Thyroid gland (tissue), 4 donors: ENCODE data around the gene ABCG1. TPM values are rescaled to one million over a fixed set of nuclear protein-coding genes. Genes with fewer than 3 reads are reported as not detected.

Experiments
- DNase-seq, 2 donors: peaks; one replicate each; pipeline ENCODE4 v3.0.0-alpha.2; 2019
- H3K27ac ChIP-seq, 3 donors: fragments of 200-600 bp; sonication (generic); 1 replicate in 2 of 3; 2 replicates in 1 of 3; pipeline ENCODE4 v1.5.1; 2016 to 2019; ENCODE audit warnings: mild to moderate bottlenecking in 1 of 3, moderate library complexity in 1 of 3
- H3K27me3 ChIP-seq: fragments of 200-600 bp; sonication (generic); one replicate; pipeline ENCODE4 v1.5.1; 2019
- H3K36me3 ChIP-seq, 2 donors: fragments of 200-600 bp; sonication (generic); one replicate each; pipeline ENCODE4 v1.5.1; 2016 to 2019
- H3K4me1 ChIP-seq, 2 donors: fragments of 200-600 bp; sonication (generic); one replicate each; pipeline ENCODE4 v1.5.1; 2017 to 2019
- H3K4me3 ChIP-seq, 3 donors: fragments of 200-600 bp; sonication (generic); replicated peaks in 1 of 3; 1 replicate in 2 of 3; 2 replicates in 1 of 3; pipeline ENCODE4 v1.5.1; 2016; ENCODE audit warnings: mild to moderate bottlenecking in 1 of 3
- H3K9me3 ChIP-seq: fragments of 200-600 bp; sonication (generic); one replicate; pipeline ENCODE4 v1.5.1; 2017
- POLR2A ChIP-seq, 2 donors: fragments of 450-650 bp; IDR thresholded peaks; one replicate each; pipeline ENCODE4 v1.6.1; 2017; ENCODE audit warnings: antibody characterized with exemption in 2 of 2, mild to moderate bottlenecking in 2 of 2, moderate library complexity in 1 of 2
- WGBS, 2 donors: methylation state at CpG; one replicate each; pipeline ENCODE4 v1.1.5; 2017; 5-methylcytosine and 5-hydroxymethylcytosine counted together
- intact Hi-C: fragments of 100-400 bp; cut with DNase I; formaldehyde crosslinking; loops from one replicate; pipeline ENCODE4 v1.15.1; 2023
- small RNA-seq: library from RNA; depleted of rRNA; stranded (forward); fragments of <200 nt; gene quantifications from one replicate; pipeline ENCODE3, GENCODE V24; 2016
- total RNA-seq, 4 donors: library from RNA; depleted of rRNA; stranded (reverse); fragments of >200 nt; gene quantifications; one replicate each; pipeline ENCODE4 v1.2.3, GENCODE V29; 2016
- TF ChIP-seq, protein P1 (sequence below), 6 experiments: fragments of 200-600 bp in 3 of 6; fragments of 450-650 bp in 3 of 6; sonication (generic) in 3 of 6; IDR thresholded peaks; one replicate each; pipeline ENCODE4 v1.5.1; 2016 to 2019; ENCODE audit warnings: antibody characterized with exemption in 6 of 6, mild to moderate bottlenecking in 2 of 6, inconsistent platforms in 1 of 6, moderate library complexity in 1 of 6

The ABCG1 gene
- total RNA-seq, 4 donors from 2014 or later, result 13.8 to 34.1 (median 18.9) TPM

DNA sequence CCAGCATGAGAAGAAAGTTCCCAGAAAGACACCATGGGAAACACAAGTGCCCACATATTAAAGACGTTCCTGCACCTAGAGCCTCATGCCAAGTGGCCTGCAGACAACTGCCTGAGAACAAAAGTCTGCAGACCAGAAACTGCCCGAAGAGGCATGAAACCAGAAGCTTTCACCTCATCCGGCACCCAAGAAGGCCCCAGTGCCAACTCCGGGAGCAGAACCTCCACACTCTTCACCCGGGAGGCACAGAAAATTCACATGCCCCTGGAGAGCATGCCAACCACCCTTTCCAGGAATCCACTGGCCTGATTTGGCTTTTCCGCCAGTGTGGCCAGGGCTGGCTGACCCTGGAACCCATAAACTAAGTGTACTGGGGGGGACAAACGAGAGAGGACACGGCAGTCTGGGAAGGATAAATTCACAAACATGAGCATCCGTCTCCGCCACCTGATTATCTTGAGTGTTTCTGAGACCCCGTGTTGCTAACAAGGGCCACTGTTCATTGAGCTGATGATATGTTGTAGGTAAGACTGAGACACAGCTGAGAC is 125.1 kb downstream of the ABCG1 start:
- 78 to 92% methylated on average over 8 to 11 of the region's 11 CpGs for WGBS, 2 donors
- Histone ChIP-seq H3K9me3 (no peaks in the 10 kb centered on the region), H3K4me1 (peaks cover 11 to 12% of the 10 kb centered on the region in 2 donors), H3K27ac (no peak overlapping the region), H3K4me3 (no peak overlapping the region), H3K36me3 (no peaks in the 10 kb centered on the region), H3K27me3 (no peaks in the 10 kb centered on the region)
- intact Hi-C loops, result no loop called here
- no peak for TF ChIP-seq POLR2A (IDR thresholded peaks at IDR 0.05)
- TF ChIP-seq, protein P1, sequence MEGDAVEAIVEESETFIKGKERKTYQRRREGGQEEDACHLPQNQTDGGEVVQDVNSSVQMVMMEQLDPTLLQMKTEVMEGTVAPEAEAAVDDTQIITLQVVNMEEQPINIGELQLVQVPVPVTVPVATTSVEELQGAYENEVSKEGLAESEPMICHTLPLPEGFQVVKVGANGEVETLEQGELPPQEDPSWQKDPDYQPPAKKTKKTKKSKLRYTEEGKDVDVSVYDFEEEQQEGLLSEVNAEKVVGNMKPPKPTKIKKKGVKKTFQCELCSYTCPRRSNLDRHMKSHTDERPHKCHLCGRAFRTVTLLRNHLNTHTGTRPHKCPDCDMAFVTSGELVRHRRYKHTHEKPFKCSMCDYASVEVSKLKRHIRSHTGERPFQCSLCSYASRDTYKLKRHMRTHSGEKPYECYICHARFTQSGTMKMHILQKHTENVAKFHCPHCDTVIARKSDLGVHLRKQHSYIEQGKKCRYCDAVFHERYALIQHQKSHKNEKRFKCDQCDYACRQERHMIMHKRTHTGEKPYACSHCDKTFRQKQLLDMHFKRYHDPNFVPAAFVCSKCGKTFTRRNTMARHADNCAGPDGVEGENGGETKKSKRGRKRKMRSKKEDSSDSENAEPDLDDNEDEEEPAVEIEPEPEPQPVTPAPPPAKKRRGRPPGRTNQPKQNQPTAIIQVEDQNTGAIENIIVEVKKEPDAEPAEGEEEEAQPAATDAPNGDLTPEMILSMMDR (IDR thresholded peaks at IDR 0.05), result no peak
- no peak for DNase-seq

DNA sequence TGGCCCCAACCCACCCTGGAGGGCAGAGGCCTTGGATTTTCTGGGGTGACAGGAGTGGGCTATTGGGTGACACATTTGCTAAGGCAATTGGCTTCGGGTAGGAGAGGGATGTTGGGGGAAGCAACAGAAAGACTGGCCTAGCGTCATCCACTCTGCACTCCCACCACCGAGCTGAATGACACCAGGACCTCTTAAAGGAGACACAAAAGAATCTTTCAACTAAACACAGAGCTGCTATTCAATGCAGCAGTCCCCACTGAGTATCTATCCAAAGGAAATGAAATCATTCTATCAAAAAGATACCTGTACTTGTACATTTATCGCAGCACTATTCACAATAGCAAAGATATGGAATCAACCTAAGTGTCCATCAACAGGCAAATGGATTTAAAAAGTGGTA is 125.7 kb downstream of the ABCG1 start:
- intact Hi-C loops, result no loop called here
- Histone ChIP-seq H3K4me1 (peaks cover 6 to 8% of the 10 kb centered on the region in 2 donors), H3K36me3 (no peaks in the 10 kb centered on the region), H3K27me3 (no peaks in the 10 kb centered on the region), H3K4me3 (no peak overlapping the region), H3K9me3 (no peaks in the 10 kb centered on the region), H3K27ac (no peak overlapping the region)
- TF ChIP-seq, protein P1 (IDR thresholded peaks at IDR 0.05), result no peak
- no peak for TF ChIP-seq POLR2A (IDR thresholded peaks at IDR 0.05)
- 66 to 79% methylated on average over 4 of the region's 4 CpGs for WGBS, 2 donors
- no peak for DNase-seq

GRCh38 chr21:42346441-42346840 is 127.5 kb downstream of the ABCG1 start:
- no peak for TF ChIP-seq POLR2A (IDR thresholded peaks at IDR 0.05)
- TF ChIP-seq, protein P1 (IDR thresholded peaks at IDR 0.05), result no peak
- intact Hi-C loops, result no loop called here

More at GRCh38 chr21:42346441-42346840, 127.5 kb downstream of the ABCG1 start:
- Histone ChIP-seq H3K4me3 (no peak overlapping the region), H3K27ac (no peak overlapping the region), H3K4me1 (peaks cover 19% of the 10 kb centered on the region in 2 donors), H3K9me3 (no peaks in the 10 kb centered on the region), H3K36me3 (no peaks in the 10 kb centered on the region), H3K27me3 (no peaks in the 10 kb centered on the region)
- no peak for DNase-seq
- 93% methylated on average over 9 of the region's 9 CpGs for WGBS, 2 donors

Small RNA genes within 50 kb of the gene (small RNA-seq; reads per million reads assigned to genes)
- gene RNA5SP492, result not detected

Other genes with a start within 250 kb of the ABCG1 start
- gene ZBTB21, start 208.8 kb upstream of the ABCG1 start, total RNA-seq, result 10 to 100 TPM; 16.3 to 33.5 (median 18.6) TPM
- not detected for gene UMODL1, start 147.8 kb upstream of the ABCG1 start, total RNA-seq
- gene TFF3, start 96.3 kb downstream of the ABCG1 start, total RNA-seq, result 1,000 to 10,000 TPM in 2 of 4 donors, 100 to 1,000 TPM in 2; 246 to 4,817 (median 914) TPM
- gene TFF2, start 131.9 kb downstream of the ABCG1 start, total RNA-seq, result 10 to 100 TPM in 1 of 4 donors, 1 to 10 TPM in 1, not detected in 2; 2.5 to 14.3 TPM
- not detected for gene TFF1, start 147.4 kb downstream of the ABCG1 start, total RNA-seq
- 10 to 100 TPM in 1 of 4 donors, 1 to 10 TPM in 3; 5.0 to 12.6 (median 6.2) TPM for gene TMPRSS3, start 176.9 kb downstream of the ABCG1 start, total RNA-seq
- 1 to 10 TPM in 1 of 4 donors, under 1 TPM in 2, not detected in 1; 0.54 to 1.3 (median 0.81) TPM for gene UBASH3A, start 184.8 kb downstream of the ABCG1 start, total RNA-seq